A549 (cell line): Measurements from ENCODE around the gene MEPCE.

ENCODE experiments used
- CEBPB ChIP-seq, 2 experiments: fragments of >200 bp in 1 of 2; sonication (Bioruptor Twin) in 1 of 2; formaldehyde crosslinking in 1 of 2; IDR thresholded peaks; 2 replicates each; pipeline ENCODE4 v1.6.1; 2012 to 2016
- CHD2 ChIP-seq: fragments of 150-350 bp; IDR thresholded peaks from 2 replicates; pipeline ENCODE4 v1.6.1; 2014; ENCODE audit warnings: low read length; ENCODE audit not compliant: partially characterized antibody
- CTCF ChIP-seq: fragments of >200 bp; sonication (Bioruptor Twin); formaldehyde crosslinking; IDR thresholded peaks from 3 replicates; pipeline ENCODE4 v1.5.1; 2016
- EP300 ChIP-seq, 2 experiments: fragments of >200 bp; sonication (Bioruptor Twin); formaldehyde crosslinking; IDR thresholded peaks; 2 replicates in 1 of 2; 3 replicates in 1 of 2; pipeline ENCODE4 v1.6.1; 2016 to 2017
- POLR2A ChIP-seq: IDR thresholded peaks from 2 replicates; pipeline ENCODE4 v1.6.1; 2012; ENCODE audit warnings: mild to moderate bottlenecking, low read length
- RFX5 ChIP-seq: fragments of 450-650 bp; IDR thresholded peaks from 2 replicates; pipeline ENCODE4 v1.7.1; 2014; ENCODE audit warnings: antibody characterized with exemption, mild to moderate bottlenecking, moderate library complexity

- TF ChIP-seq CTCF (no peak), CHD2 (no peak), CEBPB (IDR thresholded peaks at IDR 0.05) (no peak), RFX5 (no peak), EP300 (IDR thresholded peaks at IDR 0.05) (no peak), POLR2A (no peak)
These were observed 48.2 kb downstream of the MEPCE start for GRCh38 chr7:100477871-100478267.
